Smooth muscle cell (in vitro differentiated cells): ENCODE data around the gene AJAP1. TPM values are rescaled to one million over a fixed set of nuclear protein-coding genes. Genes with fewer than 3 reads are reported as not detected.

ENCODE experiments used
- DNase-seq: peaks from one replicate; lab custom pipeline; 2025; ENCODE audit not compliant: unreplicated experiment; lab: John Stamatoyannopoulos, UW
- H2AFZ ChIP-seq: fragments of 200-600 bp; sonication (generic); 2 replicates; pipeline ENCODE4 v1.6.0; 2016; ENCODE audit warnings: antibody characterized with exemption, low read depth, mild to moderate bottlenecking
- H3F3A ChIP-seq: fragments of 200-600 bp; sonication (generic); 2 replicates; pipeline ENCODE4 v1.6.0; 2017; ENCODE audit warnings: antibody characterized with exemption, low read depth
- H3K27ac ChIP-seq: fragments of 200-600 bp; sonication (generic); 2 replicates; pipeline ENCODE4 v1.5.1; 2016; ENCODE audit warnings: low read depth, mild to moderate bottlenecking
- H3K27me3 ChIP-seq: fragments of 200-600 bp; sonication (generic); 2 replicates; pipeline ENCODE4 v1.6.1; 2016; ENCODE audit warnings: low read depth, mild to moderate bottlenecking
- H3K36me3 ChIP-seq: fragments of 200-600 bp; sonication (generic); 2 replicates; pipeline ENCODE4 v1.5.1; 2016; ENCODE audit warnings: low read depth
- H3K4me1 ChIP-seq: fragments of 200-600 bp; sonication (generic); 2 replicates; pipeline ENCODE4 v1.5.1; 2016; ENCODE audit warnings: low read depth
- H3K4me2 ChIP-seq: fragments of 200-600 bp; sonication (generic); 2 replicates; pipeline ENCODE4 v1.6.0; 2016; ENCODE audit warnings: mild to moderate bottlenecking
- H3K4me3 ChIP-seq: fragments of 200-600 bp; sonication (generic); 2 replicates; pipeline ENCODE4 v1.5.1; 2016; ENCODE audit warnings: mild to moderate bottlenecking
- H3K79me2 ChIP-seq: fragments of 200-600 bp; sonication (generic); 2 replicates; pipeline ENCODE4 v1.6.0; 2016; ENCODE audit warnings: low read depth, mild to moderate bottlenecking
- H3K9ac ChIP-seq: fragments of 200-600 bp; sonication (generic); 2 replicates; pipeline ENCODE4 v1.6.0; 2016; ENCODE audit warnings: low read depth
- H3K9me3 ChIP-seq: fragments of 200-600 bp; sonication (generic); replicated peaks from 2 replicates; pipeline ENCODE4 v1.5.1; 2016; ENCODE audit warnings: low read depth
- H4K20me1 ChIP-seq: fragments of 200-600 bp; sonication (generic); 2 replicates; pipeline ENCODE4 v1.6.0; 2016; ENCODE audit warnings: low read depth
- CTCF ChIP-seq: fragments of 200-600 bp; sonication (generic); IDR thresholded peaks from 2 replicates; pipeline ENCODE4 v1.5.1; 2017; ENCODE audit warnings: borderline replicate concordance, mild to moderate bottlenecking, antibody characterized with exemption; ENCODE audit not compliant: insufficient read depth, poor library complexity, severe bottlenecking
- WGBS: methylation state at CpG from one replicate; pipeline ENCODE4 v1.1.7; 2016; ENCODE audit warnings: low lambda C conversion rate; 5-methylcytosine and 5-hydroxymethylcytosine counted together
- polyA plus RNA-seq: library from polyadenylated mRNA; unstranded; fragments of >200 nt; fragmentation: Nextera tagmentation; extraction: Ambion mirVana; gene quantifications from 2 replicates; pipeline ENCODE4 v1.2.1, GENCODE V29; 2016
- total RNA-seq: library from RNA; depleted of rRNA; stranded (reverse); fragments of >200 nt; gene quantifications from 2 replicates; pipeline ENCODE4 v1.2.3, GENCODE V29; 2014

The AJAP1 gene
- total and polyA plus RNA-seq, 2 experiments from 2014 or later, result 0.10 to 0.58 TPM

DNA sequence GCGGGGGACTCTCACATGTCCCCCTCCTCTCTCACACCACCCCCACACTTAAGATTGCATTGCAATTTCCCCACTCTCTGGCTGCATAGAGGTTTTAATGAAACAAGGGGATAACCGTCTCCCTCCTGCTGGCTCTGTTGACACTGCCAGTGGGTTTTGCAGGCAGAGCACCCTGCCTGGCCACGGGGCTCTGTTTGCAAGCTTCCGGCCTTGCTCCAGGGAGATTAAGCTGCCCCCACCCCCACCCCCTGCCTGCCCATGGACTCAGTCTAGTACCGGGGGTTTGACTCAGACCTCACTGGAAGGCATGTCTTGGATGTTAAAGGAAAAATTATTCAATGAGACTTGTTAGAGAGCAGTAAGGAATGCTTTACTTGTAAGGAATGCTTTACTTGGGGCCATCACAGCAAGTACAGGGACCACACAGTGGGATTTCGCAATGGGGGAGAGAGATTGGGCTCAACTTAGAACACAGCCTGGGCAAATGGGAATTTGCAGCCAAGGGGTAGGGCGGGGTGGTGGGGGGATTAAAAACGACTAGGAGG, 101.0 kb downstream of the AJAP1 start:
- no peaks in the 10 kb centered on the region for H3K27me3 ChIP-seq
- H3K4me1 ChIP-seq, result peaks cover 19% of the 10 kb centered on the region
- H3F3A ChIP-seq, result peaks cover 5% of the 10 kb centered on the region
- H3K9ac ChIP-seq, result no peak overlapping the region
- no peak overlapping the region for H2AFZ ChIP-seq
- H3K27ac ChIP-seq, result no peak overlapping the region
- no peaks in the 10 kb centered on the region for H3K36me3 ChIP-seq
- H4K20me1 ChIP-seq, result no peaks in the 10 kb centered on the region
- H3K79me2 ChIP-seq, result no peaks in the 10 kb centered on the region
- WGBS, result 9% methylated on average over 8 of the region's 8 CpGs
- H3K9me3 ChIP-seq, result no peaks in the 10 kb centered on the region
- no peak for TF ChIP-seq CTCF
- peak; percentile 8 for DNase-seq
- peak overlapping the region; percentile 60 for H3K4me2 ChIP-seq
- H3K4me3 ChIP-seq, result no peak overlapping the region

GRCh38 chr1:4755864-4756504, 101.6 kb downstream of the AJAP1 start:
- peaks cover 5% of the 10 kb centered on the region for H3F3A ChIP-seq
- no peaks in the 10 kb centered on the region for H3K9me3 ChIP-seq
- no peak overlapping the region for H2AFZ ChIP-seq
- no peaks in the 10 kb centered on the region for H4K20me1 ChIP-seq
- H3K4me1 ChIP-seq, result peaks cover 19% of the 10 kb centered on the region
- H3K4me2 ChIP-seq, result peak overlapping the region; percentile 60
- H3K27ac ChIP-seq, result no peak overlapping the region
- no peaks in the 10 kb centered on the region for H3K79me2 ChIP-seq
- no peak for TF ChIP-seq CTCF
- DNase-seq, result no peak
- H3K4me3 ChIP-seq, result no peak overlapping the region
- H3K9ac ChIP-seq, result no peak overlapping the region
- WGBS, result 79% methylated on average over 8 of the region's 8 CpGs
- H3K27me3 ChIP-seq, result no peaks in the 10 kb centered on the region
- no peaks in the 10 kb centered on the region for H3K36me3 ChIP-seq

- peaks cover 19% of the 10 kb centered on the region for H3K4me1 ChIP-seq
- peaks cover 5% of the 10 kb centered on the region for H3F3A ChIP-seq
- H3K79me2 ChIP-seq, result no peaks in the 10 kb centered on the region
- WGBS, result 68% methylated on average over 10 of the region's 10 CpGs
- H4K20me1 ChIP-seq, result no peaks in the 10 kb centered on the region
- H3K36me3 ChIP-seq, result no peaks in the 10 kb centered on the region
- H3K9me3 ChIP-seq, result no peaks in the 10 kb centered on the region
- no peaks in the 10 kb centered on the region for H3K27me3 ChIP-seq
- no peak overlapping the region for H3K27ac ChIP-seq
- no peak for DNase-seq
- H3K9ac ChIP-seq, result no peak overlapping the region
- TF ChIP-seq CTCF, result no peak
- H3K4me3 ChIP-seq, result no peak overlapping the region
- H3K4me2 ChIP-seq, result no peak overlapping the region
- H2AFZ ChIP-seq, result no peak overlapping the region
Measured at GRCh38 chr1:4756851-4757580, 102.6 kb downstream of the AJAP1 start.

DNA sequence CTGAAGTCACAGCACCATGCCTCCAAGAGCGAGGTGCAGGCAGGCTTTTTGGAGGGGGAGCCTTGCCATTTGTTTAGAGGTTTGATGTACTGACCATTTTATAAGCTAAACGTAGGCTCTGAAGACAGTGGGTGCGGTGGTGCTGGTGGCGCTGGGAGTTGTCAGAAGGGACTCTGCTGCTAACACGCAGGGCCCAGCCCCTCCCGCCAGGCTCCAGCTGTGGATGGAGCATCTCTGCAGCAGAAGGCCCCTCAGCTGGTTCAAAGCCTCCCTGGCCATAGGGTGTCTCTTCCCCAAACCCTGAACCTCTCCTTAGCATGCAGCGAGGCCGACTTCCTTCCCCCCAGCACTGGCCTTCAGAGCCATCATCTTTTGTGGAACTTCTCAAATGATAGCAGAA, 105.3 kb downstream of the AJAP1 start:
- no peak overlapping the region for H3K27ac ChIP-seq
- no peak for DNase-seq
- no peak overlapping the region for H3K4me2 ChIP-seq
- H3K4me1 ChIP-seq, result peaks cover 19% of the 10 kb centered on the region
- no peak overlapping the region for H2AFZ ChIP-seq
- no peaks in the 10 kb centered on the region for H3K9me3 ChIP-seq
- H3K36me3 ChIP-seq, result no peaks in the 10 kb centered on the region
- no peak overlapping the region for H3K4me3 ChIP-seq
- no peak overlapping the region for H3K9ac ChIP-seq
- H4K20me1 ChIP-seq, result no peaks in the 10 kb centered on the region
- H3K79me2 ChIP-seq, result no peaks in the 10 kb centered on the region
- H3F3A ChIP-seq, result peaks cover 5% of the 10 kb centered on the region
- no peaks in the 10 kb centered on the region for H3K27me3 ChIP-seq
- 93% methylated on average over 8 of the region's 8 CpGs for WGBS
- TF ChIP-seq CTCF, result no peak
